HEK293 (cell line): Measurements from ENCODE around the gene SSBP2.

Experiments
- CTCF ChIA-PET: fragments of 350-600 bp; formaldehyde crosslinking; extraction: SDS; loops from one replicate; lab custom pipeline; 2021; ENCODE audit warnings: antibody characterized with exemption; lab: Yijun Ruan, JAX
- POLR2A ChIA-PET: fragments of 300-600 bp; formaldehyde crosslinking; extraction: SDS; loops from one replicate; lab custom pipeline; 2020; ENCODE audit warnings: antibody characterized with exemption, inconsistent platforms; lab: Yijun Ruan, JAX
- H3K27ac ChIP-seq: fragments of 200-500 bp; sonication (Bioruptor generic); 2 replicates; pipeline ENCODE4 v1.5.1; 2014; ENCODE audit warnings: low read depth, low read length, control low read depth, inconsistent platforms; ENCODE audit errors: extremely low read depth
- H3K36me3 ChIP-seq, 2 experiments: fragments of 200-500 bp in 1 of 2; sonication (Bioruptor generic) in 1 of 2; 1 replicate in 1 of 2; 2 replicates in 1 of 2; pipeline ENCODE4 v1.5.1; 2014 to 2017; ENCODE audit warnings: inconsistent platforms in 2 of 2, low read length in 2 of 2; ENCODE audit not compliant: control insufficient read depth in 2 of 2, insufficient read depth in 1 of 2
- H3K4me1 ChIP-seq: fragments of 200-500 bp; sonication (Bioruptor generic); 2 replicates; pipeline ENCODE4 v1.5.1; 2014; ENCODE audit warnings: mild to moderate bottlenecking, low read length, inconsistent platforms; ENCODE audit not compliant: control insufficient read depth, insufficient read depth
- H3K4me3 ChIP-seq: 2 replicates; pipeline ENCODE4 v1.5.1; 2011; ENCODE audit warnings: low read depth, mild to moderate bottlenecking, control low read depth, low read length, moderate library complexity
- H3K9me3 ChIP-seq: fragments of 200-500 bp; sonication (Bioruptor generic); 2 replicates; pipeline ENCODE4 v1.5.1; 2014; ENCODE audit warnings: low read depth, low read length, inconsistent platforms; ENCODE audit not compliant: control insufficient read depth, insufficient read depth
- GLI2 ChIP-seq: fragments of 450-650 bp; formaldehyde crosslinking; IDR thresholded peaks from 2 replicates; pipeline ENCODE4; 2017; ENCODE audit warnings: missing biosample characterization, missing genetic modification characterization, low read depth, borderline replicate concordance
- SP7 ChIP-seq: fragments of 450-650 bp; formaldehyde crosslinking; IDR thresholded peaks from 2 replicates; pipeline ENCODE4 v1.5.1; 2016; ENCODE audit warnings: missing biosample characterization, missing genetic modification characterization
- ZFP3 ChIP-seq: fragments of 450-650 bp; formaldehyde crosslinking; IDR thresholded peaks from 2 replicates; pipeline ENCODE4 v1.5.1; 2016; ENCODE audit warnings: low read depth, missing biosample characterization, missing genetic modification characterization
- ZNF114 ChIP-seq: fragments of 450-650 bp; formaldehyde crosslinking; IDR thresholded peaks from 2 replicates; pipeline ENCODE4 v1.5.0; 2017; ENCODE audit warnings: missing biosample characterization, missing genetic modification characterization
- ZNF302 ChIP-seq: fragments of 450-650 bp; formaldehyde crosslinking; IDR thresholded peaks from 2 replicates; pipeline ENCODE4 v1.5.1; 2016; ENCODE audit warnings: missing biosample characterization, missing genetic modification characterization, low read depth
- ZNF426 ChIP-seq: fragments of 450-650 bp; formaldehyde crosslinking; IDR thresholded peaks from 2 replicates; pipeline ENCODE4 v1.5.1; 2017; ENCODE audit warnings: missing biosample characterization, missing genetic modification characterization, mild to moderate bottlenecking, inconsistent platforms, moderate library complexity
- ZNF473 ChIP-seq: fragments of 450-650 bp; formaldehyde crosslinking; IDR thresholded peaks from 2 replicates; pipeline ENCODE4 v1.5.1; 2017; ENCODE audit warnings: missing biosample characterization, missing genetic modification characterization
- ZNF48 ChIP-seq: fragments of 450-650 bp; formaldehyde crosslinking; IDR thresholded peaks from 2 replicates; pipeline ENCODE4 v1.5.1; 2016; ENCODE audit warnings: missing biosample characterization, missing genetic modification characterization
- ZNF544 ChIP-seq: fragments of 450-650 bp; formaldehyde crosslinking; IDR thresholded peaks from 2 replicates; pipeline ENCODE4 v1.5.0; 2017; ENCODE audit warnings: missing biosample characterization, missing genetic modification characterization
- ZNF701 ChIP-seq: fragments of 450-650 bp; formaldehyde crosslinking; IDR thresholded peaks from 2 replicates; pipeline ENCODE4 v1.5.1; 2016; ENCODE audit warnings: missing biosample characterization, missing genetic modification characterization
- ZNF777 ChIP-seq: fragments of 450-650 bp; formaldehyde crosslinking; IDR thresholded peaks from 2 replicates; pipeline ENCODE4 v1.5.1; 2017; ENCODE audit warnings: missing biosample characterization, missing genetic modification characterization, borderline replicate concordance
- ZSCAN30 ChIP-seq: fragments of 450-650 bp; IDR thresholded peaks from 2 replicates; pipeline ENCODE4 v1.5.1; 2018; ENCODE audit warnings: missing biosample characterization, mild to moderate bottlenecking, missing genetic modification characterization, moderate library complexity
- TF ChIP-seq, protein P1 (sequence below): fragments of 450-650 bp; formaldehyde crosslinking; IDR thresholded peaks from 2 replicates; pipeline ENCODE4 v1.5.1; 2017; ENCODE audit warnings: missing biosample characterization, missing genetic modification characterization
- TF ChIP-seq, protein P2 (sequence below): fragments of 450-650 bp; formaldehyde crosslinking; IDR thresholded peaks from 2 replicates; pipeline ENCODE4 v1.5.1; 2017; ENCODE audit warnings: missing biosample characterization, missing genetic modification characterization
- TF ChIP-seq, protein P3 (sequence below): fragments of 450-650 bp; formaldehyde crosslinking; IDR thresholded peaks from 2 replicates; pipeline ENCODE4 v1.5.1; 2016; ENCODE audit warnings: missing biosample characterization, missing genetic modification characterization
- TF ChIP-seq, protein P4 (sequence below): fragments of 450-650 bp; formaldehyde crosslinking; IDR thresholded peaks from 2 replicates; pipeline ENCODE4 v1.5.1; 2016; ENCODE audit warnings: missing biosample characterization, missing genetic modification characterization, low read depth

SSBP2 gene

DNA sequence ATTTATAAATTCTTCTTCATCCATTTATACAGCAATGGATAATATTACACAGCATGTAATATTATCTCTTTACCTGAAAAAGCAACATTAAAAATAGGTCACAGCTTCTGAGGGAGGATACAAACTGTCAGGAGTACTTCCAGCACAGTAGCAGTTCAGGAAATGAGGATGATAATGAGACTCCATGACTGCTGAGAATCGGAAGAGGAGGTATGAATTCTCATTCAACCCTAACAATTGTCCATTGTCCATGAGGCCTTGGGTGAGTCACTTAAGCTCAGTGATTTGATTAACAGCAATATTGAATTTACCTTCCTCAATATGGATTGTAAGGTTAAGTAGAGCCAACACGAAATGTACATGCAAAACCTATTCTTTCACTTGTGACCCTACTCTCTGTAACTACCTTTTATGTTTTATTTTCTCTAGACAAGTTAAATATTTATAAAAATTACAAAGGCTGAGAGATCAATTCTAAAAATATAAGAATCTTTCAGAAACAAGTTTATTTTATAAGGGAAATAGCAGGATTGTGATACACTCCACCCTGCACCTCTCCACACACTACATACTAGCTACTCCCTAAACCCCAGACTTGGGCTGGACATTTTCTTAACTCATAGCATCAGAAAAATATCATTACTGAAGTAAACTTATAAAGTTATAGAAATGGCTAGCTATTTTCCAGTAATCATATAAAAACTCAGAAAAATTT, 197.9 kb downstream of the SSBP2 start (continued):
- TF ChIP-seq ZNF777 (tag by site-specific recombination): no peak
- no peak for TF ChIP-seq ZNF302 (tag by site-specific recombination)
- TF ChIP-seq, all 188 proteins: peak for 0

DNA sequence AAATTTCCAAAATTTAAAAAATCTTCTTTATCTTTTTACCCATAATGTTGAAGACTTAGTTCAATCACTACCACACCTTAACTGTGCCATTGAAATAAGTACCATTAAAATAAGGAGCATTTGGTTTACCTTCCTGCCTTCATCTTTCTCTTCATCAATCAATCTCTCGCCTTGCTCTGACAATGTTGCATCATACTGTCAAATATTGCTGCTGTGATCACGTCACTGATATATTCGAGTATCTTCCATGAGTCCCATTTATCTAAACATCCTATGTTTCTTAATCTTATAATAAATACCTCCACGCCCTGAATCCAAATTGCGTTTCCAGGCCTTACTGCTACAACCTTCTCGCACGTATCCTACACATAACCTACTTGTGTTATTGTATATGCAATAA, 201.8 kb downstream of the SSBP2 start:
- no peak overlapping the region for H3K4me3 ChIP-seq
- POLR2A ChIA-PET: no interaction called here
- TF ChIP-seq ZFP3 (tag by site-specific recombination) (no peak), GLI2 (no peak), ZNF426 (tag by site-specific recombination) (no peak), ZNF701 (no peak), ZSCAN30 (tag by site-specific recombination) (no peak), ZNF114 (tag by site-specific recombination) (no peak)
- TF ChIP-seq, protein P1, sequence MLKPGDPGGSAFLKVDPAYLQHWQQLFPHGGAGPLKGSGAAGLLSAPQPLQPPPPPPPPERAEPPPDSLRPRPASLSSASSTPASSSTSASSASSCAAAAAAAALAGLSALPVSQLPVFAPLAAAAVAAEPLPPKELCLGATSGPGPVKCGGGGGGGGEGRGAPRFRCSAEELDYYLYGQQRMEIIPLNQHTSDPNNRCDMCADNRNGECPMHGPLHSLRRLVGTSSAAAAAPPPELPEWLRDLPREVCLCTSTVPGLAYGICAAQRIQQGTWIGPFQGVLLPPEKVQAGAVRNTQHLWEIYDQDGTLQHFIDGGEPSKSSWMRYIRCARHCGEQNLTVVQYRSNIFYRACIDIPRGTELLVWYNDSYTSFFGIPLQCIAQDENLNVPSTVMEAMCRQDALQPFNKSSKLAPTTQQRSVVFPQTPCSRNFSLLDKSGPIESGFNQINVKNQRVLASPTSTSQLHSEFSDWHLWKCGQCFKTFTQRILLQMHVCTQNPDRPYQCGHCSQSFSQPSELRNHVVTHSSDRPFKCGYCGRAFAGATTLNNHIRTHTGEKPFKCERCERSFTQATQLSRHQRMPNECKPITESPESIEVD (tag by site-specific recombination): no peak
- TF ChIP-seq, protein P2, sequence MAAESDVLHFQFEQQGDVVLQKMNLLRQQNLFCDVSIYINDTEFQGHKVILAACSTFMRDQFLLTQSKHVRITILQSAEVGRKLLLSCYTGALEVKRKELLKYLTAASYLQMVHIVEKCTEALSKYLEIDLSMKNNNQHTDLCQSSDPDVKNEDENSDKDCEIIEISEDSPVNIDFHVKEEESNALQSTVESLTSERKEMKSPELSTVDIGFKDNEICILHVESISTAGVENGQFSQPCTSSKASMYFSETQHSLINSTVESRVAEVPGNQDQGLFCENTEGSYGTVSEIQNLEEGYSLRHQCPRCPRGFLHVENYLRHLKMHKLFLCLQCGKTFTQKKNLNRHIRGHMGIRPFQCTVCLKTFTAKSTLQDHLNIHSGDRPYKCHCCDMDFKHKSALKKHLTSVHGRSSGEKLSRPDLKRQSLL: no peak
- CTCF ChIA-PET: no interaction called here
- H3K9me3 ChIP-seq: no peaks in the 10 kb centered on the region
- no peak overlapping the region for H3K27ac ChIP-seq
- H3K4me1 ChIP-seq: peaks cover 5% of the 10 kb centered on the region; the same call in 1 of the 2 replicates
- H3K36me3 ChIP-seq: no peaks in the 10 kb centered on the region

DNA sequence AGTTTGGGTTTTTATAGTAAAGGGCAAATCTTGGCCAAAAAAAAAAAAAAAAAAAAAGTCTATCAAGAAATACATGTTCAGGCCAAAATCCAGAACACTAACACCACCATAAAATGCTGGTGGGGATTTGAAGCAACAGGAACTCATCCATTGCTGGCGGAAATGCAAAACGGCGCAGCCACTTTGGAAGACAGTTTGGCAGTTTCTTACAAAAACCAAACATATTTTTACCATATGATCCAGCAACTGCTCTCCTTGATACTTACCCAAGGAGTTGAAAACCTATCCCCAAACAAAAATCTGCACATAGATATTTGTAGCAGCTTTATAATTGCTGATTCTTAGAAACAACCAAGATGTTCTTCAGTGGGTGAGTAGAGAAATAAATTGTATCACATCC, 203.9 kb downstream of the SSBP2 start:
- CTCF ChIA-PET: no interaction called here
- Histone ChIP-seq H3K36me3 (no peaks in the 10 kb centered on the region), H3K4me1 (no peaks in the 10 kb centered on the region), H3K4me3 (no peak overlapping the region), H3K9me3 (no peaks in the 10 kb centered on the region), H3K27ac (no peak overlapping the region)
- no peak for TF ChIP-seq ZNF48 (tag by site-specific recombination)
- POLR2A ChIA-PET: no interaction called here

DNA sequence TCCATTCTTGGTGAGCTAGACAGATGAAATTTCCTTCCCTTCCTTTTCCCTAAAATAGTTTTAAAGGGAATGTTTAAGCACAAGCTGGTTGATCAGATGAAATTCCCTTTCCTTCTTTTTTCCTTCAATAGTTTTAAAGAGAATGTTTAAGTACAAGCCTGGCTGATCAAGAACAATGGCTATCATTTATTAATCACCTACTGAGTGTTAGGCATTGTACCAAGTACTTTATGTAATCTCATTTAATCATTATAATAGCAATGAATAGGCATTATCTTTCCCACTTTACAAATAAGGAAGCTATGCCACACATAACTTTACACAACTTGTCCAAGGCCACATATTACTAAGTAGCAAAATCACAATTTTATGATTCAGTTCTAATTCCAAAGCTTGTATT, 205.0 kb downstream of the SSBP2 start:
- ChIA-PET POLR2A (no interaction called here), CTCF (interaction anchor here (0.9 kb wide), 1 partner anchor 619 kb away, joined by 3 read pairs; no protein-coding TSS in a partner anchor)
- TF ChIP-seq SP7: no peak
- TF ChIP-seq, protein P3, sequence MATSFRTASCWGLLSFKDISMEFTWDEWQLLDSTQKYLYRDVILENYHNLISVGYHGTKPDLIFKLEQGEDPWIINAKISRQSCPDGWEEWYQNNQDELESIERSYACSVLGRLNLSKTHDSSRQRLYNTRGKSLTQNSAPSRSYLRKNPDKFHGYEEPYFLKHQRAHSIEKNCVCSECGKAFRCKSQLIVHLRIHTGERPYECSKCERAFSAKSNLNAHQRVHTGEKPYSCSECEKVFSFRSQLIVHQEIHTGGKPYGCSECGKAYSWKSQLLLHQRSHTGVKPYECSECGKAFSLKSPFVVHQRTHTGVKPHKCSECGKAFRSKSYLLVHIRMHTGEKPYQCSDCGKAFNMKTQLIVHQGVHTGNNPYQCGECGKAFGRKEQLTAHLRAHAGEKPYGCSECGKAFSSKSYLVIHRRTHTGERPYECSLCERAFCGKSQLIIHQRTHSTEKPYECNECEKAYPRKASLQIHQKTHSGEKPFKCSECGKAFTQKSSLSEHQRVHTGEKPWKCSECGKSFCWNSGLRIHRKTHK (tag by site-specific recombination): no peak
- TF ChIP-seq, protein P4, sequence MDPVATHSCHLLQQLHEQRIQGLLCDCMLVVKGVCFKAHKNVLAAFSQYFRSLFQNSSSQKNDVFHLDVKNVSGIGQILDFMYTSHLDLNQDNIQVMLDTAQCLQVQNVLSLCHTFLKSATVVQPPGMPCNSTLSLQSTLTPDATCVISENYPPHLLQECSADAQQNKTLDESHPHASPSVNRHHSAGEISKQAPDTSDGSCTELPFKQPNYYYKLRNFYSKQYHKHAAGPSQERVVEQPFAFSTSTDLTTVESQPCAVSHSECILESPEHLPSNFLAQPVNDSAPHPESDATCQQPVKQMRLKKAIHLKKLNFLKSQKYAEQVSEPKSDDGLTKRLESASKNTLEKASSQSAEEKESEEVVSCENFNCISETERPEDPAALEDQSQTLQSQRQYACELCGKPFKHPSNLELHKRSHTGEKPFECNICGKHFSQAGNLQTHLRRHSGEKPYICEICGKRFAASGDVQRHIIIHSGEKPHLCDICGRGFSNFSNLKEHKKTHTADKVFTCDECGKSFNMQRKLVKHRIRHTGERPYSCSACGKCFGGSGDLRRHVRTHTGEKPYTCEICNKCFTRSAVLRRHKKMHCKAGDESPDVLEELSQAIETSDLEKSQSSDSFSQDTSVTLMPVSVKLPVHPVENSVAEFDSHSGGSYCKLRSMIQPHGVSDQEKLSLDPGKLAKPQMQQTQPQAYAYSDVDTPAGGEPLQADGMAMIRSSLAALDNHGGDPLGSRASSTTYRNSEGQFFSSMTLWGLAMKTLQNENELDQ (tag by site-specific recombination): no peak
- TF ChIP-seq ZNF473 (tag by site-specific recombination): no peak
- TF ChIP-seq ZNF544 (tag by site-specific recombination): no peak
- H3K9me3 ChIP-seq: no peaks in the 10 kb centered on the region
- no peaks in the 10 kb centered on the region for H3K4me1 ChIP-seq
- H3K4me3 ChIP-seq: no peak overlapping the region
- H3K27ac ChIP-seq: no peak overlapping the region
- no peaks in the 10 kb centered on the region for H3K36me3 ChIP-seq
